WI38 (cell line): ENCODE data around the gene MCRIP1.

Source experiments
- H3K4me3 ChIP-seq: 2 replicates; pipeline ENCODE4 v1.5.1; 2011; ENCODE audit warnings: low read depth, mild to moderate bottlenecking, control low read depth, low read length
- CTCF ChIP-seq: IDR thresholded peaks from 2 replicates; pipeline ENCODE4 v1.5.1; 2012; ENCODE audit warnings: low read depth, mild to moderate bottlenecking, control low read depth, low read length

Gene MCRIP1

GRCh38 chr17:81865733-81866439 is 32.8 kb upstream of the MCRIP1 start:
- no peak overlapping the region for H3K4me3 ChIP-seq
- TF ChIP-seq CTCF = no peak

GRCh38 chr17:81865358-81865732 is 32.3 kb upstream of the MCRIP1 start:
- H3K4me3 ChIP-seq = no peak overlapping the region
- TF ChIP-seq CTCF = no peak

- no peak overlapping the region for H3K4me3 ChIP-seq
- no peak for TF ChIP-seq CTCF
Observed at GRCh38 chr17:81863833-81864768, 31.0 kb upstream of the MCRIP1 start.

- no peak overlapping the region for H3K4me3 ChIP-seq
- no peak for TF ChIP-seq CTCF
Observed at GRCh38 chr17:81863123-81863675, 30.1 kb upstream of the MCRIP1 start.

- H3K4me3 ChIP-seq = peak overlapping the region; percentile 84
- TF ChIP-seq CTCF = no peak
Observed at GRCh38 chr17:81860756-81861568, 27.9 kb upstream of the MCRIP1 start.

- TF ChIP-seq CTCF = no peak
- H3K4me3 ChIP-seq = peak within 1 kb of the TSS; percentile 96
Observed at GRCh38 chr17:81859906-81860755, 27.0 kb upstream of the MCRIP1 start, which contains the start of gene P4HB. TSS of gene P4HB (minus strand) at chr17:81860535. CDS start at chr17:81860471, 64 bp downstream.
